WERI-Rb-1 (cell line): ENCODE data around the gene SLC45A1.

Experiments
- DNase-seq: peaks from one replicate; pipeline ENCODE4 v3.0.0-alpha.2; 2020
- H3K27ac ChIP-seq: fragments of 250-450 bp; sonication (Bioruptor Pico); 2 replicates; pipeline ENCODE4 v1.5.1; 2020; ENCODE audit warnings: mild to moderate bottlenecking, moderate library complexity
- H3K27me3 ChIP-seq: fragments of 250-450 bp; sonication (Bioruptor Pico); 2 replicates; pipeline ENCODE4 v1.5.1; 2021; ENCODE audit warnings: mild to moderate bottlenecking, low read depth, moderate library complexity; ENCODE audit not compliant: insufficient read depth, severe bottlenecking
- H3K36me3 ChIP-seq: fragments of 250-450 bp; sonication (Bioruptor Pico); 2 replicates; pipeline ENCODE4 v1.5.1; 2020; ENCODE audit warnings: mild to moderate bottlenecking, moderate library complexity
- H3K4me3 ChIP-seq: 2 replicates; pipeline ENCODE4 v1.5.1; 2011; ENCODE audit warnings: low read depth, mild to moderate bottlenecking, control low read depth, low read length
- H3K9me3 ChIP-seq: fragments of 250-450 bp; sonication (Bioruptor Pico); 2 replicates; pipeline ENCODE4 v1.5.1; 2021; ENCODE audit warnings: mild to moderate bottlenecking, moderate library complexity; ENCODE audit not compliant: severe bottlenecking
- CTCF ChIP-seq: IDR thresholded peaks from 2 replicates; pipeline ENCODE4 v1.5.1; 2011; ENCODE audit warnings: low read depth, mild to moderate bottlenecking, control low read depth, inconsistent platforms, low read length

Gene SLC45A1

GRCh38 chr1:8373581-8374241 lies 55.8 kb downstream of the SLC45A1 start:
- H3K27me3 ChIP-seq, result no peaks in the 10 kb centered on the region
- no peak for TF ChIP-seq CTCF
- peak overlapping the region; percentile 34 for H3K4me3 ChIP-seq
- DNase-seq, result peak; percentile 80
- peaks cover 48% of the 10 kb centered on the region for H3K36me3 ChIP-seq
- no peaks in the 10 kb centered on the region for H3K9me3 ChIP-seq
- peak overlapping the region; percentile 86 for H3K27ac ChIP-seq

- H3K4me3 ChIP-seq, result peak overlapping the region; percentile 34
- H3K9me3 ChIP-seq, result no peaks in the 10 kb centered on the region
- DNase-seq, result peak; percentile 81
- peak overlapping the region; percentile 86 for H3K27ac ChIP-seq
- TF ChIP-seq CTCF, result no peak
- H3K27me3 ChIP-seq, result no peaks in the 10 kb centered on the region
- H3K36me3 ChIP-seq, result peaks cover 44% of the 10 kb centered on the region
Measured at GRCh38 chr1:8374356-8374755, 56.4 kb downstream of the SLC45A1 start.

- H3K27me3 ChIP-seq, result no peaks in the 10 kb centered on the region
- peak; percentile 74 for DNase-seq
- peak overlapping the region; percentile 86 for H3K27ac ChIP-seq
- H3K4me3 ChIP-seq, result peak overlapping the region; percentile 34
- peaks cover 44% of the 10 kb centered on the region for H3K36me3 ChIP-seq
- no peaks in the 10 kb centered on the region for H3K9me3 ChIP-seq
- TF ChIP-seq CTCF, result peak; percentile 66
Measured at GRCh38 chr1:8374812-8375211, 56.9 kb downstream of the SLC45A1 start.

GRCh38 chr1:8376358-8376840 lies 58.5 kb downstream of the SLC45A1 start:
- Histone ChIP-seq H3K9me3 (no peaks in the 10 kb centered on the region), H3K4me3 (no peak overlapping the region), H3K27me3 (no peaks in the 10 kb centered on the region), H3K27ac (no peak overlapping the region), H3K36me3 (peaks cover 44% of the 10 kb centered on the region)
- TF ChIP-seq CTCF, result no peak
- DNase-seq, result no peak

GRCh38 chr1:8377271-8377981 lies 59.5 kb downstream of the SLC45A1 start:
- Histone ChIP-seq H3K27ac (no peak overlapping the region), H3K36me3 (peaks cover 46% of the 10 kb centered on the region), H3K4me3 (no peak overlapping the region), H3K9me3 (no peaks in the 10 kb centered on the region), H3K27me3 (no peaks in the 10 kb centered on the region)
- no peak for DNase-seq
- no peak for TF ChIP-seq CTCF
